NCI-H524 treated with DMSO at 0.1 percent for 48 hours (cell line): ENCODE results near the gene PHTF1.

Experiments
- DNase-seq: peaks from one replicate; lab custom pipeline; 2025; lab: John Stamatoyannopoulos, UW

The PHTF1 gene

DNA sequence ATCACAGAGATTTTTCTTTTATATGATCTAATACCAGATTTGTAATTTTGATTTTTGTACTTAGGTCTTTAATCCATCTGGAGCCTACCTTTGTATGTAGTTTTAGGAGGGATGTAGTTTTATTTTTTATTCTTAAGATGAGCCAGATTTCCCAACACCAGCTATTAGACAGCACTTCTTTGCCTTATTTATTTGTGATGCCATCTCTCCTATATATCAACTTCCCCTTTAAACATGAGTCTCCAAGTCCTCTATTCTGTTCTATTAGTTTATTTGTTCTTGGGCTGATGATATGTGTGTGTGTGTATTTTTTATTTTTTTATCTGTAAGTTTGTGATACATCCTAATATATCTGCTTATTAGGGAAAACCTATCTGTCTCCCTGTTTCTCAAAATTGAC is 94.2 kb downstream of the PHTF1 start:
- no peak for DNase-seq

- DNase-seq: no peak
Observed at GRCh38 chr1:113663165-113663951, 95.9 kb downstream of the PHTF1 start.

DNA sequence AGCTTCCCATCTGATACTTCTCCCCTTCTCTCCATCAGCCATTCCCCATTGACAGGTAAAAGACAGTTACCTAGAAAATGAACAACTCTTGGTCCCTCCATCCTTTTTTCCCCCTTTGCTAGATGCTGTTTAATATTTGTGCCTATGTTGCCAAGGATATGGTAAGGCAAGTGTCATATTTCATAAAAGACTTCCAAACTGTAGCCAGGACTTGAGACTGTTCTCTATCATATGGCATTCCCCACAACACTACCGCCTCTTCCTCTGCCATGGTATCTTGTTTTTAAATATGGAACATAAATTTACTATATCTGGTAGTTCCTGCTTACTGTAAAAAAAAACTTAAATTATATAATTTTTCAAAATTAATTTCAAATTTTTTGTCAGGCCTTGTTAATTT is 97.2 kb downstream of the PHTF1 start:
- DNase-seq: no peak

GRCh38 chr1:113660088-113660487 is 99.2 kb downstream of the PHTF1 start:
- no peak for DNase-seq

- DNase-seq: no peak
Observed at GRCh38 chr1:113659556-113659955, 99.7 kb downstream of the PHTF1 start.

DNA sequence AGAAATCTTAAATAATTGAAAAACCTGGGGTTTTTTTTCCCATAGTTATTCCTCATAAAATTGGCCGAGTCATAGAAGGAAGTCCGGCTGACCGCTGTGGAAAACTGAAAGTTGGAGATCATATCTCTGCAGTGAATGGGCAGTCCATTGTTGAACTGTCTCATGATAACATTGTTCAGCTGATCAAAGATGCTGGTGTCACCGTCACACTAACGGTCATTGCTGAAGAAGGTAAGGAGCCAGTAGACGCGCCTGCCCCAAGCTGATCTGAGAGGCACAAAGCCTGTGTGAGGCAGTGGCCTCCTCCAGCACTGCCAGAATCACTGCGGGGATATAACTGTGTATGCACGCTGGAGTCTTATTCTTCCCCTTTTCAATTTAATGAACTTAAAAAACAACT is 100.3 kb downstream of the PHTF1 start:
- no peak for DNase-seq

GRCh38 chr1:113657556-113658063 is 101.7 kb downstream of the PHTF1 start:
- DNase-seq: no peak

- no peak for DNase-seq
Observed at GRCh38 chr1:113657126-113657525, 102.2 kb downstream of the PHTF1 start.

- no peak for DNase-seq
Observed at GRCh38 chr1:113654883-113655282, 104.4 kb downstream of the PHTF1 start.

GRCh38 chr1:113653741-113654140 is 105.5 kb downstream of the PHTF1 start:
- DNase-seq: no peak

DNA sequence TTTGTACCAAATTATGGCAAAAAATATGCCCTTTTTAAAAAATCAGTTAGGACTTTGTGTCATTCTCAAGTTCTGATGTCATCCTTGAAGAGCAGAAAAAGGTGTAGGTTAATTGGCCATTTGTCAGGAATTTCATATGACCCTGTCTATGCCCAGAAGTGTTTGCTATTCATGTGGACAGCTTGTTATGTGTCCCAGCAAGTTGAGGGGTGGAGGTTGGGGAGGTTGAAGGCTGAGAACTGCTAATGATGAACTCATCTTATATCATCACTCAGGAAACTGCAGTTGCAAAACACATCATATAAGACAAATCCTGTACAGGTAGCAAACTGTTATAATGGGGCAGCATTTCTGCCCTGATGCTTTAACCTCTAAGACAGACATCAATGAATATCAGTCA is 106.5 kb downstream of the PHTF1 start:
- DNase-seq: no peak

- no peak for DNase-seq
Observed at GRCh38 chr1:113648478-113648877, 110.8 kb downstream of the PHTF1 start.

DNA sequence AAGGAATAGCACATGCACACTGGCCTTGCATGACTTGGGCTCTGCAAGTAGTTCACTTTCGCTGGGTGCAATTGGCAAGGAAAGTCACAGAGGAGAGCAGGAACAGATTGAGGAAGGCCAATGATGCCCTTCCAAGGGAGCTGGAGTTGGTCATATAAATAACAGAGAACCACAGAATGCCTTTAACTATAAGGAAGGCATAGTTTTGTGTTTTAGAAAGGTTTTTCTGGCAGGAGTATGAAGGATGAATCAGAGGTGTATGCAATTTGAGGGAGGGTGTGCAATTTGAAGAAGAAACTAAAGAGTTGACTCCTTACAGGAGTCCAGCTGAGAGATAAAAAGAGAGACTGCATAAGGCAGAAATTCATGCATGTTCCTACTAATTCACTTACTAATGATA is 112.1 kb downstream of the PHTF1 start:
- no peak for DNase-seq
